H1 (cell line): ENCODE measurements around the gene MRPS18C. TPM values are rescaled to one million over a fixed set of nuclear protein-coding genes. Genes with fewer than 3 reads are reported as not detected.

Source experiments
- CTCF ChIA-PET: fragments of 300-600 bp; sonication (Branson Sonifier 250); formaldehyde crosslinking; loops from one replicate; lab custom pipeline; 2021; ENCODE audit not compliant: partially characterized antibody; lab: Charles Lee
- POLR2A ChIA-PET: fragments of 300-600 bp; sonication (Branson Sonifier 250); formaldehyde crosslinking; loops from one replicate; lab custom pipeline; 2021; ENCODE audit warnings: inconsistent platforms; ENCODE audit not compliant: partially characterized antibody; lab: Charles Lee
- DNase-seq, 2 experiments: peaks; one replicate each; pipeline versions ENCODE4 v3.0.0 to v3.0.0-alpha.2; 2010 to 2022; ENCODE audit warnings: low spot score in 2 of 2, low read depth in 1 of 2, mixed read lengths in 1 of 2
- FAIRE-seq: peaks from 2 replicates; lab custom pipeline; 2011; peaks lifted over from hg19 to GRCh38; lab: Jason Lieb, UNC
- H2AFZ ChIP-seq: 2 replicates; pipeline ENCODE4 v1.8.1; 2012; ENCODE audit warnings: low read length, inconsistent platforms
- H2AK5ac ChIP-seq: 2 replicates; pipeline ENCODE4 v1.6.1; 2013; ENCODE audit warnings: low read depth, low read length
- H2BK120ac ChIP-seq: replicated peaks from 2 replicates; pipeline ENCODE3; 2013; ENCODE audit warnings: low read depth, low read length, inconsistent platforms
- H2BK12ac ChIP-seq: 2 replicates; pipeline ENCODE4 v1.6.1; 2013; ENCODE audit warnings: low read depth, low read length
- H2BK15ac ChIP-seq: 2 replicates; pipeline ENCODE4 v1.6.1; 2013; ENCODE audit warnings: low read length
- H2BK20ac ChIP-seq: 2 replicates; pipeline ENCODE4 v1.6.1; 2013; ENCODE audit warnings: low read length
- H2BK5ac ChIP-seq: 2 replicates; pipeline ENCODE4 v1.6.1; 2013; ENCODE audit warnings: low read depth, low read length
- H3K14ac ChIP-seq: 2 replicates; pipeline ENCODE4 v1.6.1; 2013; ENCODE audit warnings: inconsistent platforms; ENCODE audit not compliant: insufficient read length
- H3K18ac ChIP-seq: 2 replicates; pipeline ENCODE4 v1.6.1; 2013; ENCODE audit warnings: low read length; ENCODE audit errors: extremely low read depth
- H3K23ac ChIP-seq: 2 replicates; pipeline ENCODE4 v1.6.1; 2013; ENCODE audit warnings: inconsistent platforms; ENCODE audit not compliant: insufficient read length
- H3K23me2 ChIP-seq: 2 replicates; pipeline ENCODE4 v1.6.1; 2013; ENCODE audit warnings: low read depth, low read length
- H3K27ac ChIP-seq: 2 replicates; pipeline ENCODE4 v1.6.1; 2011; ENCODE audit warnings: low read depth, low read length, inconsistent platforms
- H3K27me3 ChIP-seq, 4 experiments: replicated peaks in 1 of 4; 1 replicate in 1 of 4; 2 replicates in 3 of 4; pipeline versions ENCODE4 v1.6.1 to v1.8.1; 2011 to 2013; ENCODE audit warnings: low read length in 3 of 4, mild to moderate bottlenecking in 3 of 4, inconsistent platforms in 2 of 4, mixed read lengths in 2 of 4, moderate library complexity in 1 of 4; ENCODE audit not compliant: control insufficient read depth in 3 of 4, insufficient read depth in 3 of 4; ENCODE audit errors: extremely low read depth in 1 of 4
- H3K36me3 ChIP-seq, 4 experiments: 2 replicates each; pipeline versions ENCODE4 v1.6.1 to v1.8.1; 2011 to 2013; ENCODE audit warnings: mild to moderate bottlenecking in 4 of 4, low read length in 3 of 4, moderate library complexity in 2 of 4, control low read depth in 1 of 4, inconsistent platforms in 1 of 4; ENCODE audit not compliant: insufficient read depth in 4 of 4, control insufficient read depth in 2 of 4
- H3K4ac ChIP-seq: replicated peaks from 2 replicates; pipeline ENCODE3; 2013; ENCODE audit warnings: low read length, low read depth, mixed read lengths, inconsistent platforms; ENCODE audit not compliant: insufficient read length
- H3K4me1 ChIP-seq, 4 experiments: replicated peaks in 1 of 4; 1 replicate in 1 of 4; 2 replicates in 3 of 4; pipeline versions ENCODE4 v1.6.1 to v1.8.1; 2011 to 2013; ENCODE audit warnings: low read length in 3 of 4, inconsistent platforms in 2 of 4, mixed read lengths in 1 of 4; ENCODE audit not compliant: insufficient read depth in 4 of 4, control insufficient read depth in 3 of 4
- H3K4me2 ChIP-seq, 2 experiments: 2 replicates each; pipeline versions ENCODE4 v1.6.1 to v1.8.1; 2011 to 2013; ENCODE audit warnings: low read depth in 2 of 2, low read length in 2 of 2, control low read depth in 1 of 2, inconsistent platforms in 1 of 2, mild to moderate bottlenecking in 1 of 2; ENCODE audit not compliant: insufficient read depth in 1 of 2
- H3K4me3 ChIP-seq, 4 experiments: fragments of 200-600, 300-600 bp in 1 of 4; sonication (generic), shearing (Covaris generic), sonication (Bioruptor Twin) in 1 of 4; 2 replicates each; pipeline versions ENCODE4 v1.5.1 to v1.8.1; 2011 to 2016; ENCODE audit warnings: low read length in 4 of 4, low read depth in 3 of 4, control low read depth in 2 of 4, inconsistent platforms in 2 of 4, mild to moderate bottlenecking in 2 of 4, mixed read lengths in 1 of 4, moderate library complexity in 1 of 4; ENCODE audit not compliant: insufficient read depth in 2 of 4; ENCODE audit errors: extremely low read depth in 1 of 4
- H3K56ac ChIP-seq: replicated peaks from 2 replicates; pipeline ENCODE3; 2013; ENCODE audit warnings: low read depth, mild to moderate bottlenecking, mixed read lengths, low read length, inconsistent platforms; ENCODE audit not compliant: insufficient read length
- H3K79me1 ChIP-seq: 2 replicates; pipeline ENCODE4 v1.6.1; 2013; ENCODE audit warnings: low read depth, low read length, control low read depth
- H3K79me2 ChIP-seq, 2 experiments: 2 replicates each; pipeline versions ENCODE4 v1.6.1 to v1.8.1; 2012 to 2013; ENCODE audit warnings: low read length in 2 of 2, mild to moderate bottlenecking in 2 of 2, inconsistent platforms in 1 of 2; ENCODE audit not compliant: insufficient read depth in 2 of 2, control insufficient read depth in 1 of 2
- H3K9ac ChIP-seq, 4 experiments: replicated peaks in 1 of 4; 1 replicate in 1 of 4; 2 replicates in 3 of 4; pipeline versions ENCODE4 v1.6.1 to v1.8.1; 2011 to 2013; ENCODE audit warnings: low read depth in 3 of 4, low read length in 3 of 4, control low read depth in 2 of 4, mild to moderate bottlenecking in 2 of 4, moderate library complexity in 2 of 4, inconsistent platforms in 1 of 4; ENCODE audit errors: extremely low read depth in 1 of 4
- H3K9me3 ChIP-seq, 2 experiments: 2 replicates each; pipeline versions ENCODE4 v1.6.1 to v1.8.1; 2012 to 2013; ENCODE audit warnings: mild to moderate bottlenecking in 2 of 2, moderate library complexity in 2 of 2, control low read depth in 1 of 2, inconsistent platforms in 1 of 2, low read depth in 1 of 2, low read length in 1 of 2, mixed read lengths in 1 of 2; ENCODE audit not compliant: insufficient read depth in 2 of 2
- H4K20me1 ChIP-seq, 2 experiments: replicated peaks in 1 of 2; 2 replicates each; pipeline versions ENCODE3 to v1.8.1; 2011 to 2013; ENCODE audit warnings: inconsistent platforms in 2 of 2, low read length in 2 of 2, mild to moderate bottlenecking in 1 of 2; ENCODE audit not compliant: insufficient read depth in 2 of 2, control insufficient read depth in 1 of 2
- H4K5ac ChIP-seq: 2 replicates; pipeline ENCODE4 v1.6.1; 2013; ENCODE audit warnings: low read length, low read depth, mixed read lengths, inconsistent platforms; ENCODE audit not compliant: insufficient read length
- H4K8ac ChIP-seq: 2 replicates; pipeline ENCODE4 v1.8.0; 2013; ENCODE audit warnings: mild to moderate bottlenecking, moderate library complexity, low read length, inconsistent platforms; ENCODE audit not compliant: insufficient read depth; ENCODE audit errors: extremely low read depth
- H4K91ac ChIP-seq: replicated peaks from 2 replicates; pipeline ENCODE3; 2013; ENCODE audit warnings: low read length, mixed read lengths, inconsistent platforms; ENCODE audit not compliant: insufficient read length
- BACH1 ChIP-seq: IDR thresholded peaks from 2 replicates; pipeline ENCODE4 v1.6.1; 2012; ENCODE audit warnings: low read length, improper control_type of control experiment
- GTF2F1 ChIP-seq: IDR thresholded peaks from 2 replicates; pipeline ENCODE4 v1.6.1; 2012; ENCODE audit warnings: low read depth, low read length, improper control_type of control experiment, borderline replicate concordance
- KDM4A ChIP-seq: IDR thresholded peaks from one replicate; pipeline ENCODE4 v1.7.1; 2012; ENCODE audit warnings: low read depth, mild to moderate bottlenecking, moderate library complexity, low read length, inconsistent platforms; ENCODE audit not compliant: severe bottlenecking
- PHF8 ChIP-seq: fragments of 200-600 bp; sonication (generic); conservative IDR thresholded peaks from 2 replicates; pipeline ENCODE4 v1.7.1; 2012; ENCODE audit warnings: low read depth, mild to moderate bottlenecking, inconsistent platforms, low read length, moderate library complexity
- polyA plus RNA-seq, 7 experiments: library from polyadenylated mRNA; depleted of rRNA in 3 of 7; stranded (reverse) in 5 of 7; unstranded in 2 of 7; fragments of >200 nt in 5 of 7; fragments of 200-250 nt in 2 of 7; gene quantifications; 1 replicate in 5 of 7; 2 replicates in 1 of 7; 4 replicates in 1 of 7; pipeline versions ENCODE4 v1.2.1 to v1.2.3, GENCODE V29; 2011 to 2013; ENCODE audit warnings: missing spikeins in 2 of 7, mixed read lengths in 2 of 7
- total RNA-seq: library from RNA; stranded (reverse); fragmentation: NEBNext Ultra II Directional; extraction: Animal tissue kit (Norgen Biotek cat#: 25700); gene quantifications from 2 replicates; pipeline ENCODE4 v1.2.1, GENCODE V29; 2021

Gene MRPS18C
- total and polyA plus RNA-seq, 2 of the 8 experiments (the other 6 are each of a cell fraction or from before 2014, with no cell fraction given): 22.6 to 50.3 TPM

DNA sequence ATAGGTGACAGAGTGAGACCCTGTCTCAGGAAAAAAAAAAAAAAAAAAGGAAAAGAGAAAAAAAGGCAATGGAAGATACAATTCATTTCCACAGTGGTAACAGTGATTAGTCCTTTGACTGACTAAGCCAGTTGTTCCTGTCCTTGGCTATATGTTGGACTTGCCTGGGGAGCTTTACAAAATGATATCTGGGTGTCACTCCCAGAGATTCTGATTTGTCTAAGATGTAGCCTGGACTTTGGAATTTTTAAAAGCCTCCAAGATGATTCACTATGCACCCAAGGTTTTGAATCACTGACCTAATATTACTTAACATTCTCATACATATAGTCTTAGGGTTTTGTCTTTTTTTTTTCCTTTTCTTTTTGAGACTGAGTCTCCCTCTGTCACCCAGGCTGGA, 17.1 kb upstream of the MRPS18C start:
- H3K18ac ChIP-seq: no peak overlapping the region
- H3K9me3 ChIP-seq: no peaks in the 10 kb centered on the region
- H3K36me3 ChIP-seq: peaks cover 0 to 10% (median 2%) of the 10 kb centered on the region in 4 experiments; a peak in 2 of 8 replicates
- H2BK12ac ChIP-seq: no peak overlapping the region
- H2BK20ac ChIP-seq: no peak overlapping the region
- H4K8ac ChIP-seq: no peak overlapping the region
- H3K23me2 ChIP-seq: no peaks in the 10 kb centered on the region
- H4K5ac ChIP-seq: no peak overlapping the region
- peaks cover 0 to 2% of the 10 kb centered on the region in 2 experiments for H4K20me1 ChIP-seq
- H2AFZ ChIP-seq: no peak overlapping the region
- ChIA-PET CTCF (interaction anchor here (0.6 to 1.1 kb wide), 2 partner anchors 543 to 588 kb away, joined by 3 read pairs; no protein-coding TSS in a partner anchor), POLR2A (no interaction called here)
- FAIRE-seq (no peak), DNase-seq (no peak)
- H3K56ac ChIP-seq: no peak overlapping the region
- H3K4me2 ChIP-seq: no peak overlapping the region
- no peaks in the 10 kb centered on the region for H3K27me3 ChIP-seq
- no peak overlapping the region for H2BK120ac ChIP-seq
- H2BK5ac ChIP-seq: no peak overlapping the region
- H3K79me2 ChIP-seq: no peaks in the 10 kb centered on the region
- H2BK15ac ChIP-seq: no peak overlapping the region
- no peak overlapping the region for H3K23ac ChIP-seq
- no peak overlapping the region for H4K91ac ChIP-seq
- no peak overlapping the region for H3K4ac ChIP-seq
- H2AK5ac ChIP-seq: no peak overlapping the region
- no peak overlapping the region for H3K4me3 ChIP-seq
- TF ChIP-seq KDM4A (no peak), BACH1 (no peak), GTF2F1 (no peak), PHF8 (no peak)
- H3K27ac ChIP-seq: no peak overlapping the region
- H3K4me1 ChIP-seq: no peaks in the 10 kb centered on the region
- H3K9ac ChIP-seq: no peak overlapping the region
- no peaks in the 10 kb centered on the region for H3K79me1 ChIP-seq
- H3K14ac ChIP-seq: no peak overlapping the region
